ENCODE measurements around the gene ZNF669. TPM values are rescaled to one million over a fixed set of nuclear protein-coding genes. Genes with fewer than 3 reads are reported as not detected.

ZNF669 gene
- total and polyA plus RNA-seq, 3 donors from 2014 or later = 9.4 to 12.1 (median 10.6) TPM

- Histone ChIP-seq H3K4me1 (no peaks in the 10 kb centered on the region), H3K4me3 (peak within 1 kb of the TSS; percentile 80 to 92), H3K27me3 (no peaks in the 10 kb centered on the region), H3K27ac (peak within 1 kb of the TSS; percentile 79 to 85), H3K36me3 (ENCODE audit: low read depth, missing control alignments) (no peaks in the 10 kb centered on the region), H3K9me3 (no peaks in the 10 kb centered on the region)
- no peak for TF ChIP-seq POLR2A (IDR thresholded peaks at IDR 0.05)
- TF ChIP-seq, protein P1, sequence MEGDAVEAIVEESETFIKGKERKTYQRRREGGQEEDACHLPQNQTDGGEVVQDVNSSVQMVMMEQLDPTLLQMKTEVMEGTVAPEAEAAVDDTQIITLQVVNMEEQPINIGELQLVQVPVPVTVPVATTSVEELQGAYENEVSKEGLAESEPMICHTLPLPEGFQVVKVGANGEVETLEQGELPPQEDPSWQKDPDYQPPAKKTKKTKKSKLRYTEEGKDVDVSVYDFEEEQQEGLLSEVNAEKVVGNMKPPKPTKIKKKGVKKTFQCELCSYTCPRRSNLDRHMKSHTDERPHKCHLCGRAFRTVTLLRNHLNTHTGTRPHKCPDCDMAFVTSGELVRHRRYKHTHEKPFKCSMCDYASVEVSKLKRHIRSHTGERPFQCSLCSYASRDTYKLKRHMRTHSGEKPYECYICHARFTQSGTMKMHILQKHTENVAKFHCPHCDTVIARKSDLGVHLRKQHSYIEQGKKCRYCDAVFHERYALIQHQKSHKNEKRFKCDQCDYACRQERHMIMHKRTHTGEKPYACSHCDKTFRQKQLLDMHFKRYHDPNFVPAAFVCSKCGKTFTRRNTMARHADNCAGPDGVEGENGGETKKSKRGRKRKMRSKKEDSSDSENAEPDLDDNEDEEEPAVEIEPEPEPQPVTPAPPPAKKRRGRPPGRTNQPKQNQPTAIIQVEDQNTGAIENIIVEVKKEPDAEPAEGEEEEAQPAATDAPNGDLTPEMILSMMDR (IDR thresholded peaks at IDR 0.05) = no peak
- peak; percentile 99 for DNase-seq
- intact Hi-C loops (cut with DNase I; ENCODE audit: low total_unique reads) = no loop called here
- 0 to 1% methylated on average over 15 to 57 of the region's 57 CpGs for WGBS, 2 donors
These were observed 25.7 kb downstream of the ZNF669 start, which contains the start of gene ZNF670 for GRCh38 chr1:247078258-247079140. TSS of gene ZNF670 (minus strand) at chr1:247078811. CDS start at chr1:247078596, 215 bp downstream.

GRCh38 chr1:247077876-247078257, 26.3 kb downstream of the ZNF669 start:
- H3K27ac ChIP-seq = peak overlapping the region; percentile 79 to 85
- 0 to 1% methylated on average over 8 of the region's 8 CpGs for WGBS, 2 donors
- DNase-seq = no peak
- no peak for TF ChIP-seq POLR2A (IDR thresholded peaks at IDR 0.05)
- TF ChIP-seq, protein P1 (IDR thresholded peaks at IDR 0.05) = no peak
- no peaks in the 10 kb centered on the region for H3K27me3 ChIP-seq
- intact Hi-C loops (cut with DNase I; ENCODE audit: low total_unique reads) = no loop called here
- no peaks in the 10 kb centered on the region for H3K36me3 ChIP-seq (ENCODE audit: low read depth, missing control alignments)
- H3K4me3 ChIP-seq = peak overlapping the region; percentile 80 to 92
- no peaks in the 10 kb centered on the region for H3K9me3 ChIP-seq
- H3K4me1 ChIP-seq = no peaks in the 10 kb centered on the region

GRCh38 chr1:247077213-247077612, 26.9 kb downstream of the ZNF669 start:
- TF ChIP-seq, protein P1 (IDR thresholded peaks at IDR 0.05) = no peak
- TF ChIP-seq POLR2A (IDR thresholded peaks at IDR 0.05) = no peak
- 51 to 66% methylated on average over 3 of the region's 3 CpGs for WGBS, 2 donors
- no peak overlapping the region for H3K4me3 ChIP-seq
- no peaks in the 10 kb centered on the region for H3K27me3 ChIP-seq
- H3K4me1 ChIP-seq = no peaks in the 10 kb centered on the region
- no peaks in the 10 kb centered on the region for H3K36me3 ChIP-seq (ENCODE audit: low read depth, missing control alignments)
- DNase-seq = no peak
- no peak overlapping the region for H3K27ac ChIP-seq
- no peaks in the 10 kb centered on the region for H3K9me3 ChIP-seq
- intact Hi-C loops (cut with DNase I; ENCODE audit: low total_unique reads) = no loop called here

- TF ChIP-seq POLR2A (IDR thresholded peaks at IDR 0.05) = no peak
- TF ChIP-seq, protein P1 (IDR thresholded peaks at IDR 0.05) = no peak
- Histone ChIP-seq H3K9me3 (no peaks in the 10 kb centered on the region), H3K27me3 (no peaks in the 10 kb centered on the region), H3K36me3 (ENCODE audit: low read depth, missing control alignments) (no peaks in the 10 kb centered on the region), H3K4me1 (no peaks in the 10 kb centered on the region), H3K4me3 (no peak overlapping the region), H3K27ac (no peak overlapping the region)
- intact Hi-C loops (cut with DNase I; ENCODE audit: low total_unique reads) = no loop called here
- no peak for DNase-seq
- WGBS, 2 donors = 80 to 97% methylated on average over 3 of the region's 3 CpGs
These were observed 33.5 kb downstream of the ZNF669 start for GRCh38 chr1:247070645-247071044.

All from testis (tissue), 3 donors.